Nucleus accumbens (tissue), 56 donors: Measurements from ENCODE around the gene FOXR2.

ENCODE experiments used
- DNase-seq, 56 donors: peaks; one replicate each; lab custom pipeline; 2025; lab: John Stamatoyannopoulos, UW

FOXR2 gene

DNA sequence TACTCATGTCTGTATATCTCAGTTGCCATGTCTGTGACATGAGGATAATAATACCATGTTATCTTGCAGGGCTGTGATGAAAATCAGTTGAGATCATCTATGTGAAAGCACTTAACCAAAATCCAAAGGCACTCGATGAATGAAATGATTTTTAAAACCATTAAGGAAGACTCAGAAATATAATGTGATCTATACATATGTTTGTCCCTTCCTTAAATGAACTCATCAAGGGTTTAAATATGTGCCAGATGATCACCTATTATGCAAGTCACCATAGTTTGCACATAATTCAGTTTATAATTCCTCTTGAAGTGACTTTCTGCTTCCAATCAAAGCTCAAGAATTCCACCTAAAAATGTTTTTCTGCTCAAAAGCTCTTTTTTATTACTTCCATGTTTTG lies at the start of gene FOXR2:
Gene FOXR2, plus strand, starts transcription at position 301 of the 400 bp plus-strand sequence. CDS start 312 bp downstream, outside the sequence.
- DNase-seq, result no peak

DNA sequence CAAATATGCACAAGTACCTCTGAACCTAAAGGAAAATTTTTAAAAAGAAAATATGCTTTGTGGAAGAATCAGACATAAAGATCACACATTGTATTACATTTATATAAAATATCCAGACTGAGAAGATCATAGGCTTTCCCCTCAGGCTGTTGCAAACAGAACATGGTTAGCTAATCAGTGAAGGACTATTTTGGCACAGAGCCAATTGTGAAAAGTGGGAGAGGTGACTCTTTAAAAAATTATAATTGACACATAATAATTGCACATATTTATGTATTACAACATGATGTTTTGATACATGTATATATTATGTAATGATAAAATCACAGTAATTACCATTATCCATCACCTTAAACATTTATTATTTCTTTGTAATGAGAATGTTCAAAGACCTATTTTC lies 44.1 kb upstream of the FOXR2 start:
- no peak for DNase-seq

- DNase-seq, result no peak
Observed at GRCh38 chrX:55582447-55582846, 40.8 kb upstream of the FOXR2 start.

DNA sequence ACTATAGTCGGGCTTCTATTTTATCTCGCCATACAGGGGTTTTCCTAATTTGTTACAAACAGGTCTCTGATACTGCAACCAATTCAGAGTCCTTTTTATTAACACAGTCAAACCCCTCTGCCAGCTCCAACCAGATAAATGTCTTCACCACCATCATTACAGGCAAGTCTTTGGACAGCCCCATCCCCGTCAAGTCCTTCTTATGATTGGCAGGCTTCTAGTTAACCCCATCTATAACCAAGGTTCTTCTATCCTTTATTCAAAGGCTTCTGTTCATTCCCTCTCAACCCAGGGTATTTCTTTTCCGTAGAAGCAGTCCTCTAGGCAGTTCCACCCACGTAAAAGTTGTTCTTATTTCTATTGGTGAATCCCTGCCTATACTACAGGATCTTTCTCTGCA lies 29.9 kb upstream of the FOXR2 start:
- DNase-seq, result no peak

GRCh38 chrX:55593756-55594257 lies 29.4 kb upstream of the FOXR2 start:
- no peak for DNase-seq

DNA sequence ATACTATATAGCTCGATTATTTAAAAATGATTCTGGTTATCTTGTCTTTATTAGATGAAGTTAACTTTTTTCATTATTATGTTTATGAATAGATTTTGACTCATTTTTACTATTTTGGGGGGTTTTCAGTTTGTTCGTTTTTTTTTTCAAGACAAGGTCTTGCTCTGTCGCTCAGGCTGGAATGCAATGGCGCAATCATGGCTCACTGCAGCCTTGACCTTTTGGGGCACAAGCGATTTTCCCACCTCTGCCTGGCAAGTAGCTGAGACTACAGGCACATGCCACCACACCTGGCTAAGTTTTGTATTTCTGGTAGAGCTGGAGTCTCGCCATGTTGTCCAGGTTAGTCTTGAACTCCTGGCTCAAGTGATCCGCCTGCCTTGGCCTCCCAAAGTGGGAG lies 24.9 kb upstream of the FOXR2 start:
- DNase-seq, result no peak

- DNase-seq, result no peak
Observed at GRCh38 chrX:55619547-55619946, 3.7 kb upstream of the FOXR2 start.

DNA sequence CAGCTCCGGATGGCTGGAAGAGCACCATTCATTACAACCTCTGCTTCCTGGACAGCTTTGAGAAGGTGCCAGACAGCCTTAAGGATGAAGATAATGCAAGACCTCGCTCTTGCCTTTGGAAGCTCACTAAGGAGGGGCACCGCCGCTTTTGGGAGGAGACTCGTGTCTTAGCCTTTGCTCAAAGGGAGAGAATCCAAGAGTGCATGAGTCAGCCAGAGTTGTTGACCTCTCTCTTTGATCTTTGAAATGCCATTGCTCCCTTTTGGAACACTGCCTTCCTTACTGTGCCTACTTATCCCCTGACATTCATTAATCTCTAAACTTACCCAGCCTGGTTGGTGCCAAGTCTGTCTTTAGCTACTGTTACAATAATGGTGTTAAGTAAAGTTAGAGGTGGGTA lies 1.2 kb downstream of the FOXR2 start:
- DNase-seq, result no peak

GRCh38 chrX:55636109-55636508 lies 12.9 kb downstream of the FOXR2 start:
- DNase-seq, result no peak

DNA sequence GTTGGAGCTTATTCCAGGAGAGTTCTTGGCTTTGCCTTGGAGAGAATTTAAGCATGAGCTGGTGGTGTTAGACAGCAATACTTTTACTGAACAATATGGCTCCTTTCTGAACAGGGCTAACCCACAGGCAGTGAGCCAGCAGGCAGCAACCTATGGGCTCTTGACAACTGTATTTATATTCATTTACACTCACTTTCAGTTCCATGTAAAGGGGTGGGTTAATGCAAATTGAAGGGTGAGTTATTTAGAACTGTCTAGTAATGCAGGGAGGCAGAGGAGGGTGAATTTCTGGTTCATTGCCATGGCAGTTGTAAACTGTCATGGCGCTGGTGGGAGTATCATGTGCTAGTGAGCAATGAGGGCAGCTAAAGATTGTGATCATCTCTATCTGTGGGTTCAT lies 15.7 kb downstream of the FOXR2 start:
- no peak for DNase-seq

DNA sequence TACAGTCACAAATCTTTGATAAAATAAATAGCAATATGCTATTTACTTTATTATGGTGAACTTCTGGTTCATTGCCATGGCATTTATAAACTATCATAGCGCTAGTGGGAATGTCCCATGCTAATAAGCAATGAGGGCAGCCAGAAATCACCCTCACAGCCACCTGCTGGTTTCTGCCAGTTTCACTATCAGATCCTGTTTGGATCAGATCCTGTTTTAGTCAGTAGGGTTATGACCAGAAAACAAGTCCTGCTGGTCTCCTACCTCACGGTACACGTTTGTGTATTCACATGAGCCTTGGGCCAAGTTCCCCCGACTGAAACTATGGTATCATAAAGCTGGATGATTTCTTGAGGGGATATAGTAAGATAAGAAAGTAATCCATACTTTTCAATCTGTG lies 17.7 kb downstream of the FOXR2 start:
- DNase-seq, result no peak

- no peak for DNase-seq
Observed at GRCh38 chrX:55648434-55648833, 25.2 kb downstream of the FOXR2 start.

GRCh38 chrX:55659931-55660330 lies 36.7 kb downstream of the FOXR2 start:
- DNase-seq, result no peak

DNA sequence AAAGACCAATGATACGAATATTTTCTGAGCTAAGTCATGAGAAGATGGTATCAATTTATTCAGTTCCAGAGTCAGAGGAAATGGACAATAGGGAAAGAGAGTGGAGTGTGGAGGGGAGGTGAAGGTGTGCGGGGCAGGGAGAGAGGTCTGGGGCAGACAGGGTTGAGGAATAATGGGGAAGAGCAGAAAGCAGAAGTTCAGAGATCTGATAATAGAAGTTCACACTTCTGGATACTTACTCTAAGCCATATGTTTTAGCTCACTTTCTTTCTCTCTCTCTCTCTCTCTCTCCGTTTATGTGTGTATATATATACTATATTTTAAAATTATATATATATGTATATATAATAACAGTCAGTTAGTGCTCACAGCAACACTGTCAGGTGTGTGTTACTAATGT lies 40.4 kb downstream of the FOXR2 start:
- DNase-seq, result no peak

- no peak for DNase-seq
Observed at GRCh38 chrX:55668084-55668483, 44.9 kb downstream of the FOXR2 start.
